A673 (cell line): ENCODE results near the gene RAB41.

Source experiments
- EZH2 ChIP-seq: fragments of 200-600 bp; sonication (generic); IDR thresholded peaks from 2 replicates; pipeline ENCODE4 v1.6.1; 2017; ENCODE audit warnings: borderline replicate concordance, low read depth, mild to moderate bottlenecking, mixed read lengths, antibody characterized with exemption, low read length; ENCODE audit not compliant: poor library complexity, severe bottlenecking
- TF ChIP-seq, protein P1 (sequence below): fragments of 300-800, 200-600 bp; sonication (generic); conservative IDR thresholded peaks from 2 replicates; pipeline ENCODE4 v1.5.1; 2017; ENCODE audit warnings: low read depth, mild to moderate bottlenecking, antibody characterized with exemption, low read length, moderate library complexity, mixed read lengths

DNA sequence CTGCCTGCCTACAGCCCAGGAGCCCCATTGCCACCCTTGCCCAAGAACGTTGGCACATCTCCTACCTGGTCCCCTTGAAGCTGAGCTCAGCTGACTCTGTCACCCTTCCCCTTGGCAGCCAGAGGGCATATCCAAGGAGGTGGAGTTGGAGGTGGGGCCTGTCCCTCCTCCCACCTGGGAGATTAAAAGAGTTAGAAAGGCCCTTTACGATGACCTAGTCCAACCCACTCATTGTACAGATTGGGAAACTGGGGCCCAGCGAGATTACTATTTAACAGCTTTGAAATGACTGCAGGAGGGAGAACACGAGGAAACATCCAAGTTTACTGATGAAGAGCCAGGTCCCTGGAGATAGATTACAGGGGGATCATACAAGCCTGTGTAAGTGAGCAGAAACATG, 21.9 kb upstream of the RAB41 start, which contains the start of gene P2RY4:
- TF ChIP-seq, protein P1, sequence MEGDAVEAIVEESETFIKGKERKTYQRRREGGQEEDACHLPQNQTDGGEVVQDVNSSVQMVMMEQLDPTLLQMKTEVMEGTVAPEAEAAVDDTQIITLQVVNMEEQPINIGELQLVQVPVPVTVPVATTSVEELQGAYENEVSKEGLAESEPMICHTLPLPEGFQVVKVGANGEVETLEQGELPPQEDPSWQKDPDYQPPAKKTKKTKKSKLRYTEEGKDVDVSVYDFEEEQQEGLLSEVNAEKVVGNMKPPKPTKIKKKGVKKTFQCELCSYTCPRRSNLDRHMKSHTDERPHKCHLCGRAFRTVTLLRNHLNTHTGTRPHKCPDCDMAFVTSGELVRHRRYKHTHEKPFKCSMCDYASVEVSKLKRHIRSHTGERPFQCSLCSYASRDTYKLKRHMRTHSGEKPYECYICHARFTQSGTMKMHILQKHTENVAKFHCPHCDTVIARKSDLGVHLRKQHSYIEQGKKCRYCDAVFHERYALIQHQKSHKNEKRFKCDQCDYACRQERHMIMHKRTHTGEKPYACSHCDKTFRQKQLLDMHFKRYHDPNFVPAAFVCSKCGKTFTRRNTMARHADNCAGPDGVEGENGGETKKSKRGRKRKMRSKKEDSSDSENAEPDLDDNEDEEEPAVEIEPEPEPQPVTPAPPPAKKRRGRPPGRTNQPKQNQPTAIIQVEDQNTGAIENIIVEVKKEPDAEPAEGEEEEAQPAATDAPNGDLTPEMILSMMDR = no peak
- no peak for TF ChIP-seq EZH2
